Gastrocnemius medialis (tissue), 4 donors: Measurements from ENCODE around the gene PDE3B.

Source experiments
- CTCF ChIP-seq, 5 experiments: fragments of 450-650 bp in 3 of 5; fragments of 200-600 bp in 2 of 5; sonication (generic) in 2 of 5; IDR thresholded peaks in 4 of 5; conservative IDR thresholded peaks in 1 of 5; 1 replicate in 4 of 5; 2 replicates in 1 of 5; pipeline ENCODE4 v1.5.1; 2016 to 2019; ENCODE audit warnings: antibody characterized with exemption in 5 of 5, mild to moderate bottlenecking in 3 of 5, moderate library complexity in 3 of 5
- POLR2A ChIP-seq, 2 donors: fragments of 450-650 bp; IDR thresholded peaks; one replicate each; pipeline ENCODE4 v1.6.1; 2017; ENCODE audit warnings: antibody characterized with exemption in 2 of 2, mild to moderate bottlenecking in 2 of 2, moderate library complexity in 2 of 2

GRCh38 chr11:14750911-14751310, 107.3 kb downstream of the PDE3B start:
- TF ChIP-seq CTCF (IDR thresholded peaks at IDR 0.05 in 4 of 5, conservative IDR thresholded peaks at IDR 0.05 in 1 of 5) (no peak), POLR2A (IDR thresholded peaks at IDR 0.05) (no peak)
